HCT116 (cell line): ENCODE data around the gene ARHGAP5. TPM values are rescaled to one million over a fixed set of nuclear protein-coding genes. Genes with fewer than 3 reads are reported as not detected.

Experiments used
- ATAC-seq: fragments of 200-7000 bp; cut with Tn5 transposase; 2 replicates; pipeline ENCODE4 v1.9.1; 2020; ENCODE audit warnings: mild to moderate bottlenecking, moderate library complexity
- BruUV-seq: library from RNA; stranded (reverse); fragments of 400-500 nt; replicated peaks from 2 replicates; lab custom pipeline; 2021; lab: Mats Ljungman, UMichigan
- CTCF ChIA-PET: fragments of 300-600 bp; sonication (Branson Sonifier 250); formaldehyde crosslinking; loops from one replicate; lab custom pipeline; 2021; ENCODE audit warnings: antibody characterized with exemption; lab: Charles Lee
- POLR2A ChIA-PET: fragments of 300-600, 350-600 bp; sonication (Branson Sonifier 250); formaldehyde crosslinking; loops from one replicate; lab custom pipeline; 2021; ENCODE audit warnings: antibody characterized with exemption; lab: Charles Lee
- RAD21 ChIA-PET, 2 experiments: fragments of 300-600 bp; sonication (Branson Sonifier 250); formaldehyde crosslinking; loops; one replicate each; lab custom pipeline; 2023; ENCODE audit warnings: low total read pairs in 2 of 2; ENCODE audit not compliant: uncharacterized antibody in 2 of 2, unreplicated experiment in 2 of 2, low non-redundant PET in 1 of 2; lab: Charles Lee
- DNase-seq: peaks from one replicate; pipeline ENCODE4 v3.0.0-alpha.2; 2010; ENCODE audit warnings: low read depth, low spot score
- H2AFZ ChIP-seq: fragments of 200-600 bp; shearing (Covaris generic), sonication (generic); 2 replicates; pipeline ENCODE4 v1.6.1; 2017; ENCODE audit warnings: low read depth, mixed run types, mixed read lengths, antibody characterized with exemption, low read length; ENCODE audit not compliant: poor library complexity, severe bottlenecking
- H3K27ac ChIP-seq: 2 replicates; pipeline ENCODE4 v1.5.1; 2012; ENCODE audit warnings: low read depth, low read length
- H3K27me3 ChIP-seq: fragments of 200-600 bp; sonication (generic); 2 replicates; pipeline ENCODE4 v1.6.1; 2016; ENCODE audit warnings: mixed run types, low read length, mixed read lengths; ENCODE audit not compliant: insufficient read depth
- H3K36me3 ChIP-seq, 2 experiments: fragments of 200-500 bp in 1 of 2; fragments of 200-600 bp in 1 of 2; sonication (Bioruptor generic) in 1 of 2; sonication (generic) in 1 of 2; 2 replicates each; pipeline versions ENCODE4 v1.5.1 to v1.6.1; 2014 to 2016; ENCODE audit warnings: low read length in 2 of 2, inconsistent platforms in 1 of 2, mixed read lengths in 1 of 2, mixed run types in 1 of 2; ENCODE audit not compliant: insufficient read depth in 2 of 2, control insufficient read depth in 1 of 2
- H3K4me1 ChIP-seq, 2 experiments: fragments of 200-600 bp in 1 of 2; sonication (generic) in 1 of 2; 2 replicates each; pipeline versions ENCODE4 v1.5.1 to v1.6.1; 2012 to 2017; ENCODE audit warnings: low read length in 2 of 2, inconsistent platforms in 1 of 2, mild to moderate bottlenecking in 1 of 2, mixed read lengths in 1 of 2, mixed run types in 1 of 2, moderate library complexity in 1 of 2; ENCODE audit not compliant: insufficient read depth in 2 of 2, control insufficient read depth in 1 of 2
- H3K4me2 ChIP-seq: fragments of 200-600 bp; sonication (generic); 2 replicates; pipeline ENCODE4 v1.6.1; 2017; ENCODE audit warnings: mixed run types, low read length, mixed read lengths
- H3K4me3 ChIP-seq, 2 experiments: fragments of 200-600 bp in 1 of 2; sonication (generic) in 1 of 2; replicated peaks in 1 of 2; 2 replicates each; pipeline ENCODE4 v1.5.1; 2011 to 2016; ENCODE audit warnings: low read length in 2 of 2, control low read depth in 1 of 2, low read depth in 1 of 2, mild to moderate bottlenecking in 1 of 2, mixed read lengths in 1 of 2, mixed run types in 1 of 2
- H3K79me2 ChIP-seq: fragments of 200-600 bp; sonication (generic); 2 replicates; pipeline ENCODE4 v1.6.1; 2017; ENCODE audit warnings: mild to moderate bottlenecking, mixed run types, low read length, moderate library complexity, mixed read lengths; ENCODE audit not compliant: insufficient read depth
- H3K9ac ChIP-seq: fragments of 200-600 bp; sonication (generic); 2 replicates; pipeline ENCODE4 v1.6.1; 2016; ENCODE audit warnings: low read length, mixed read lengths
- H3K9me2 ChIP-seq: fragments of 200-600 bp; sonication (generic), shearing (Covaris generic); 2 replicates; pipeline ENCODE4 v1.6.1; 2017; ENCODE audit warnings: mixed run types, mild to moderate bottlenecking, moderate library complexity; ENCODE audit not compliant: insufficient read depth
- H3K9me3 ChIP-seq, 2 experiments: fragments of 200-500 bp in 1 of 2; fragments of 200-600 bp in 1 of 2; sonication (Bioruptor generic) in 1 of 2; sonication (generic) in 1 of 2; 2 replicates each; pipeline ENCODE4 v1.6.1; 2014 to 2017; ENCODE audit warnings: low read length in 2 of 2, mixed read lengths in 2 of 2, inconsistent platforms in 1 of 2, low read depth in 1 of 2, mild to moderate bottlenecking in 1 of 2, mixed run types in 1 of 2, moderate library complexity in 1 of 2; ENCODE audit not compliant: control insufficient read depth in 1 of 2, insufficient read depth in 1 of 2
- H4K20me1 ChIP-seq: fragments of 200-600 bp; sonication (generic), shearing (Covaris generic); 2 replicates; pipeline ENCODE4 v1.6.1; 2017; ENCODE audit warnings: mixed run types, mild to moderate bottlenecking, moderate library complexity; ENCODE audit not compliant: insufficient read depth
- ATF3 ChIP-seq: IDR thresholded peaks from 2 replicates; pipeline ENCODE4 v1.6.1; 2012
- CTCF ChIP-seq, 3 experiments: fragments of 200-600 bp in 1 of 3; sonication (generic) in 1 of 3; IDR thresholded peaks in 2 of 3; conservative IDR thresholded peaks in 1 of 3; 2 replicates each; pipeline ENCODE4 v1.5.1; 2012 to 2017; ENCODE audit warnings: low read depth in 2 of 3, low read length in 2 of 3, antibody characterized with exemption in 1 of 3, borderline replicate concordance in 1 of 3, control low read depth in 1 of 3, mild to moderate bottlenecking in 1 of 3, mixed read lengths in 1 of 3, mixed run types in 1 of 3, moderate library complexity in 1 of 3; ENCODE audit not compliant: insufficient read depth in 1 of 3
- ELF1 ChIP-seq: IDR thresholded peaks from 2 replicates; pipeline ENCODE4 v1.6.1; 2012; ENCODE audit warnings: low read depth, borderline replicate concordance
- EZH2 ChIP-seq: fragments of 200-600 bp; sonication (generic); IDR thresholded peaks from 2 replicates; pipeline ENCODE4 v1.6.1; 2017; ENCODE audit warnings: antibody characterized with exemption, mixed run types
- EZH2phosphoT487 ChIP-seq: fragments of 200-600 bp; IDR thresholded peaks from 2 replicates; pipeline ENCODE4 v1.6.1; 2018; ENCODE audit warnings: antibody characterized with exemption, borderline replicate concordance
- POLR2AphosphoS5 ChIP-seq: IDR thresholded peaks from 2 replicates; pipeline ENCODE4 v1.6.1; 2011; ENCODE audit warnings: mild to moderate bottlenecking, low read depth, low read length, moderate library complexity
- RAD21 ChIP-seq: IDR thresholded peaks from 2 replicates; pipeline ENCODE4 v1.6.1; 2012; ENCODE audit warnings: low read depth, mild to moderate bottlenecking
- SIN3A ChIP-seq: IDR thresholded peaks from 2 replicates; pipeline ENCODE4 v1.6.1; 2012; ENCODE audit warnings: low read depth
- SP1 ChIP-seq: IDR thresholded peaks from 2 replicates; pipeline ENCODE4 v1.6.1; 2012; ENCODE audit warnings: low read depth
- TCF7L2 ChIP-seq: IDR thresholded peaks from 2 replicates; pipeline ENCODE4 v1.7.0; 2011; ENCODE audit warnings: borderline replicate concordance, inconsistent platforms; ENCODE audit not compliant: insufficient read depth, insufficient read length; ENCODE audit errors: extremely low read depth
- YY1 ChIP-seq: IDR thresholded peaks from 2 replicates; pipeline ENCODE4 v1.6.1; 2011; ENCODE audit warnings: low read length, low read depth, moderate library complexity, mild to moderate bottlenecking; ENCODE audit not compliant: insufficient replicate concordance; ENCODE audit errors: extremely low read depth
- ZNF274 ChIP-seq: fragments of 200-500 bp; sonication (Bioruptor generic); IDR thresholded peaks from 2 replicates; pipeline ENCODE4 v1.6.1; 2014; ENCODE audit warnings: mild to moderate bottlenecking, low read depth, low read length, inconsistent platforms
- intact Hi-C: fragments of 100-400 bp; cut with micrococcal nuclease; formaldehyde crosslinking; loops from 2 replicates; pipeline ENCODE4 v1.10.0; 2022
- total RNA-seq: library from RNA; stranded (reverse); gene quantifications from one replicate; pipeline ENCODE4 v1.2.1, GENCODE V29; 2021; ENCODE audit not compliant: unreplicated experiment
- TF ChIP-seq, protein P1 (sequence below): IDR thresholded peaks from 2 replicates; pipeline ENCODE4 v1.6.1; 2012; ENCODE audit warnings: low read depth
- TF ChIP-seq, protein P2 (sequence below): IDR thresholded peaks from 2 replicates; pipeline ENCODE4 v1.6.1; 2011; ENCODE audit warnings: mild to moderate bottlenecking, low read length, moderate library complexity; ENCODE audit not compliant: insufficient replicate concordance; ENCODE audit errors: extremely low read depth

ARHGAP5 gene
- total RNA-seq, 1 experiment from 2014 or later, result 66.7 TPM

GRCh38 chr14:32166924-32167323 lies 89.8 kb downstream of the ARHGAP5 start:
- no peak overlapping the region for H3K4me2 ChIP-seq
- CTCF ChIA-PET, result no interaction called here
- TF ChIP-seq RAD21 (no peak), SP1 (no peak), POLR2AphosphoS5 (no peak), EZH2 (no peak), TCF7L2 (no peak), CTCF (IDR thresholded peaks at IDR 0.05 in 2 of 3, conservative IDR thresholded peaks at IDR 0.05 in 1 of 3; ENCODE audit: borderline replicate concordance in 1 of 3, insufficient read depth in 1 of 3, low read depth in 2 of 3, low read length in 2 of 3) (no peak), ELF1 (no peak), YY1 (no peak), EZH2phosphoT487 (no peak), SIN3A (no peak), ZNF274 (no peak), ATF3 (no peak)
- TF ChIP-seq, protein P1, sequence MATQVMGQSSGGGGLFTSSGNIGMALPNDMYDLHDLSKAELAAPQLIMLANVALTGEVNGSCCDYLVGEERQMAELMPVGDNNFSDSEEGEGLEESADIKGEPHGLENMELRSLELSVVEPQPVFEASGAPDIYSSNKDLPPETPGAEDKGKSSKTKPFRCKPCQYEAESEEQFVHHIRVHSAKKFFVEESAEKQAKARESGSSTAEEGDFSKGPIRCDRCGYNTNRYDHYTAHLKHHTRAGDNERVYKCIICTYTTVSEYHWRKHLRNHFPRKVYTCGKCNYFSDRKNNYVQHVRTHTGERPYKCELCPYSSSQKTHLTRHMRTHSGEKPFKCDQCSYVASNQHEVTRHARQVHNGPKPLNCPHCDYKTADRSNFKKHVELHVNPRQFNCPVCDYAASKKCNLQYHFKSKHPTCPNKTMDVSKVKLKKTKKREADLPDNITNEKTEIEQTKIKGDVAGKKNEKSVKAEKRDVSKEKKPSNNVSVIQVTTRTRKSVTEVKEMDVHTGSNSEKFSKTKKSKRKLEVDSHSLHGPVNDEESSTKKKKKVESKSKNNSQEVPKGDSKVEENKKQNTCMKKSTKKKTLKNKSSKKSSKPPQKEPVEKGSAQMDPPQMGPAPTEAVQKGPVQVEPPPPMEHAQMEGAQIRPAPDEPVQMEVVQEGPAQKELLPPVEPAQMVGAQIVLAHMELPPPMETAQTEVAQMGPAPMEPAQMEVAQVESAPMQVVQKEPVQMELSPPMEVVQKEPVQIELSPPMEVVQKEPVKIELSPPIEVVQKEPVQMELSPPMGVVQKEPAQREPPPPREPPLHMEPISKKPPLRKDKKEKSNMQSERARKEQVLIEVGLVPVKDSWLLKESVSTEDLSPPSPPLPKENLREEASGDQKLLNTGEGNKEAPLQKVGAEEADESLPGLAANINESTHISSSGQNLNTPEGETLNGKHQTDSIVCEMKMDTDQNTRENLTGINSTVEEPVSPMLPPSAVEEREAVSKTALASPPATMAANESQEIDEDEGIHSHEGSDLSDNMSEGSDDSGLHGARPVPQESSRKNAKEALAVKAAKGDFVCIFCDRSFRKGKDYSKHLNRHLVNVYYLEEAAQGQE, result no peak
- TF ChIP-seq, protein P2, sequence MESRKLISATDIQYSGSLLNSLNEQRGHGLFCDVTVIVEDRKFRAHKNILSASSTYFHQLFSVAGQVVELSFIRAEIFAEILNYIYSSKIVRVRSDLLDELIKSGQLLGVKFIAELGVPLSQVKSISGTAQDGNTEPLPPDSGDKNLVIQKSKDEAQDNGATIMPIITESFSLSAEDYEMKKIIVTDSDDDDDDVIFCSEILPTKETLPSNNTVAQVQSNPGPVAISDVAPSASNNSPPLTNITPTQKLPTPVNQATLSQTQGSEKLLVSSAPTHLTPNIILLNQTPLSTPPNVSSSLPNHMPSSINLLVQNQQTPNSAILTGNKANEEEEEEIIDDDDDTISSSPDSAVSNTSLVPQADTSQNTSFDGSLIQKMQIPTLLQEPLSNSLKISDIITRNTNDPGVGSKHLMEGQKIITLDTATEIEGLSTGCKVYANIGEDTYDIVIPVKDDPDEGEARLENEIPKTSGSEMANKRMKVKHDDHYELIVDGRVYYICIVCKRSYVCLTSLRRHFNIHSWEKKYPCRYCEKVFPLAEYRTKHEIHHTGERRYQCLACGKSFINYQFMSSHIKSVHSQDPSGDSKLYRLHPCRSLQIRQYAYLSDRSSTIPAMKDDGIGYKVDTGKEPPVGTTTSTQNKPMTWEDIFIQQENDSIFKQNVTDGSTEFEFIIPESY, result no peak
- BruUV-seq, result no TSS peak
- H3K79me2 ChIP-seq, result no peaks in the 10 kb centered on the region
- no peaks in the 10 kb centered on the region for H3K27me3 ChIP-seq
- no peaks in the 10 kb centered on the region for H4K20me1 ChIP-seq
- DNase-seq, result no peak
- H3K9ac ChIP-seq, result no peak overlapping the region
- intact Hi-C loops, result no loop called here
- no peaks in the 10 kb centered on the region for H3K36me3 ChIP-seq
- no peaks in the 10 kb centered on the region for H3K9me2 ChIP-seq
- no peaks in the 10 kb centered on the region for H3K9me3 ChIP-seq
- no peaks in the 10 kb centered on the region for H3K4me1 ChIP-seq
- ATAC-seq, result no peak
- H2AFZ ChIP-seq, result no peak overlapping the region
- RAD21 ChIA-PET, result no interaction called here
- H3K27ac ChIP-seq, result no peak overlapping the region
- H3K4me3 ChIP-seq, result no peak overlapping the region
- POLR2A ChIA-PET, result no interaction called here
